Activated naive CD8-positive, alpha-beta T cell treated with anti-CD3 and anti-CD28 coated beads, Interleukin-2, amount 10 ng/mL, durations not matched to agents 7 days and 5 days (primary cell): ENCODE data around the gene PAQR7. TPM values are rescaled to one million over a fixed set of nuclear protein-coding genes. Genes with fewer than 3 reads are reported as not detected.

Source experiments
- ATAC-seq: fragments of 150-1000 bp; cut with Tn5 transposase; one replicate; pipeline ENCODE4 v1.10.0; 2021; ENCODE audit warnings: low read depth, moderate library complexity
- POLR2A ChIA-PET: fragments of 350-600 bp; sonication (Branson Sonifier 250); formaldehyde crosslinking; loops from one replicate; lab custom pipeline; 2021; ENCODE audit warnings: antibody characterized with exemption; lab: Charles Lee
- DNase-seq: peaks from one replicate; pipeline ENCODE4 v3.0.0; 2021
- H3K27ac Mint-ChIP-seq: one replicate; pipeline ENCODE4 v1.8.0; 2022; ENCODE audit warnings: mild to moderate bottlenecking, mixed read lengths
- H3K27me3 Mint-ChIP-seq: one replicate; pipeline ENCODE4 v1.8.0; 2022; ENCODE audit warnings: mild to moderate bottlenecking, moderate library complexity, mixed read lengths
- H3K36me3 Mint-ChIP-seq: one replicate; pipeline ENCODE4 v1.8.0; 2021; ENCODE audit warnings: mild to moderate bottlenecking, mixed read lengths
- H3K4me1 Mint-ChIP-seq: one replicate; pipeline ENCODE4 v1.8.0; 2021; ENCODE audit warnings: mixed read lengths
- H3K4me3 Mint-ChIP-seq: one replicate; pipeline ENCODE4 v1.8.0; 2022; ENCODE audit warnings: mild to moderate bottlenecking, moderate library complexity, mixed read lengths
- H3K9me3 Mint-ChIP-seq: one replicate; pipeline ENCODE4 v1.8.0; 2021; ENCODE audit warnings: mixed read lengths
- total RNA-seq, 2 experiments: library from RNA; stranded (reverse); gene quantifications; one replicate each; pipeline ENCODE4 v1.2.3, GENCODE V29; 2021

The PAQR7 gene
- total RNA-seq, 2 experiments from 2014 or later, result 4.7 to 5.2 TPM

DNA sequence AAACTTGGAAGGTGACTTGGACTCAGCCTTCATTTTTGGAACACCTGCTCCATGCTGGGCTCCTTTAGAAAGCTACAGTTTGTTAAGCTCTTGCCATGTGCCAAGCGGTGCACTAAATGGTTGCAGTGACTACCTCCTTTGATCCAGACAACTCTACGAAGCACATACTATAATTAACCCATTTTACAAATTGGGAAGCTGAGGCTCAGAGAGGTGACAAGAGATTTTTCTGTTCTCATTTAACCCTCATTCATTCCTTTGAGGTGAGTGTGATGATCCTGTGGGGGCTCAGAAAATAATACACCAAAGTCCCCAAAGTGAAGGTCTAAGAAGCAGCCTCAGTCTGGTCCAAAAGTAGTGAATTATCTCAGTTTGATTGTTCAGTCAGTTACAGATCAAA lies 1.6 kb upstream of the PAQR7 start:
- no peaks in the 10 kb centered on the region for H3K9me3 Mint-ChIP-seq
- H3K36me3 Mint-ChIP-seq, result no peaks in the 10 kb centered on the region
- H3K27me3 Mint-ChIP-seq, result peaks cover 19% of the 10 kb centered on the region
- H3K4me3 Mint-ChIP-seq, result no peak overlapping the region
- H3K27ac Mint-ChIP-seq, result no peak overlapping the region
- no peak for ATAC-seq
- peaks cover 9% of the 10 kb centered on the region for H3K4me1 Mint-ChIP-seq
- no peak for DNase-seq
- POLR2A ChIA-PET, result interaction anchor here (0.5 kb wide), 1 partner anchor 234 kb away, joined by 3 read pairs; no protein-coding TSS in a partner anchor

DNA sequence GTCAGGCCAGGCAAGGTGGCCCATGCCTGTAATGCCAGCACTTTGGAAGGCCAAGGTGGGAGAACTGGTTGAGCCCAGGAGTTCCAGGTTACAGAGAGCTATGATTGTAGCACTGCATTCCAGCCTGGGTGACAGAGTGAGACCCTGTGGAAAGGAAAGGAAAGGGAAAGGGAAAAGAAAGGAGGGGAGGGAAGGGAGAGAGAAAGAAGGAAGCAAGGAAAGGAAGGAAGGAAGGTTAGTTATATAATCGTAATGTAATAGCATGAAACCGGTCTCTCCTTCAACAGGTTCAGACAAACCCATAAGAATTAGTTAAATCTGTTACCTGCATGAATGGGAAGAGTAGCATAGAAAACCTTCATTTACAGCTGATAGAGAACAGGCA lies 1.2 kb upstream of the PAQR7 start:
- Mint-ChIP-seq H3K27me3 (peaks cover 19% of the 10 kb centered on the region), H3K36me3 (no peaks in the 10 kb centered on the region), H3K9me3 (no peaks in the 10 kb centered on the region), H3K27ac (no peak overlapping the region), H3K4me3 (no peak overlapping the region), H3K4me1 (peaks cover 9% of the 10 kb centered on the region)
- DNase-seq (no peak), ATAC-seq (no peak)
- POLR2A ChIA-PET, result interaction anchor here (0.5 to 2.0 kb wide), 2 partner anchors 56 to 234 kb away, joined by 3 to 11 read pairs; partner anchors contain the start of gene MTFR1L

DNA sequence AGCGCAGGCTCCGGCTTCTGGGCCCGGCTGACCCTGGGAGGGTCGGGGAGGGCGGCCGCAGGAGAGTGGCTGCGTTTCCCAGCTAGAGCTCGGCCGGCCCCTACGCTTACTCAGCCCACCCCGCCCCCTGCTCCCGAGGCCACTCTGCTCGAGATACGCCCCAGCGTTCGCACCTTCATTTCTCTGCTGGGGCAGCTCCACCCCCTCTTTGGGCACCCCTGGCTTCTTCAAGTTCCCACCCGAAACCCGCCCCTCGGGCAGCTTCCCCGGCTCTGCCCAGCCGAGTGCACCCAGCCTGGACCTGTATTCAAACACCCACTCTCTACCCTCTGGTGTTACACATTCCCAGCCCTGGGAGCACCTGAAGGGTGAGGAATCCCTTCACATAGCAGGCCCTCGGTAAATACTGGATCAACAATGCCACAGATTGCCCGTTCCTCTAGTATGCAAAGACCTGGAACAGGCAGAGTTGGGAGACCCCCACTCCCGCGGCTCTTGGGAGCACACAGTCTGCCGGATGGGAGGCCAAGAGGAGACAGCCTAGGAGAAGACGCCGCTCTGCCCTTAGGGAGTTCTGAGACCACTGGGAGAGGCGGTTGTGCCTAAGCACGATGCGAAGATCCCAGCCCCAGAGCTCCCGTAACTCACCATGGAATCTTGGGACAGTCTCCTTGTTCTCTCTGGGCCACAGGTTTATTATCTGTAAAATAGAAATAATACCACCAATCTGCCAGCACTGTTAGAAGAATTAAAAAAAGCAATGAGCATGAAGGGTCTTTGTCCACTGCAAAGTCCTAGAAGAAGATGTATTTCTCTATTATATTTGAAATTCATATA lies 566 bp upstream of the PAQR7 start:
- peaks cover 19% of the 10 kb centered on the region for H3K27me3 Mint-ChIP-seq
- H3K4me1 Mint-ChIP-seq, result peaks cover 9% of the 10 kb centered on the region
- ATAC-seq (peak; percentile 24), DNase-seq (no peak)
- POLR2A ChIA-PET, result interaction anchor here (0.9 to 2.0 kb wide), 6 partner anchors 9 to 126 kb away, joined by 4 to 11 read pairs (median 5); partner anchors contain the start of genes MTFR1L and PAFAH2
- peak overlapping the region; percentile 51 for H3K4me3 Mint-ChIP-seq
- H3K27ac Mint-ChIP-seq, result no peak overlapping the region
- H3K9me3 Mint-ChIP-seq, result no peaks in the 10 kb centered on the region
- H3K36me3 Mint-ChIP-seq, result no peaks in the 10 kb centered on the region

DNA sequence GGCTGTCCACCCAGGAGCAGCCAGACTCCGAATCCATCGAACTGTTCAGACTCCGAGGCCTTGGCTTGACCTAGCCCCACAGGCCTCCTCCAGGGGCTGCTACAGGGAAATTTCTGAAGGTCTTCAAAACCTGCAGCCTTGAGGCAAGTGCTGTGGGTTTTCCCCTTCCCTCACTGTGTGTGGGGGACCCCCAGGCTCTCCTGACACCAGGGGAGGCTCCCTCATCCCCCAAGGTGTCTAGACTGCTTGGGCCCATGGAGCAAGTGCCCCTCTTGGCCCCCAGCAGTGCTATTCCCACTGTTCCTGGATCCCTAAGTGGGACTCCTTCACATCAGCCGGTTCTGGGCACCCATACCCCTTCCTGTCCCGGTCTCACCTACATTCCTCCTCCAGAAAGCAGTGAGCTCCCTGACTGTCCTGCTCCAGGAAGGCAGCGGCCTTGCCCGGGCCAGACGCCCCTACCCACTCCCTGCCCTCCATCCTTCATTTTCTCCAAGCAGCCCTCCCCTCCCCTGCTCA lies 814 bp downstream of the PAQR7 start:
- Mint-ChIP-seq H3K9me3 (no peaks in the 10 kb centered on the region), H3K27me3 (peaks cover 18% of the 10 kb centered on the region), H3K27ac (peak overlapping the region; percentile 66), H3K4me3 (peak overlapping the region; percentile 90), H3K36me3 (no peaks in the 10 kb centered on the region), H3K4me1 (peaks cover 9% of the 10 kb centered on the region)
- DNase-seq (no peak), ATAC-seq (no peak)
- POLR2A ChIA-PET, result interaction anchor here (0.7 to 2.0 kb wide), 6 partner anchors 10 to 123 kb away, joined by 3 to 11 read pairs (median 5); partner anchors contain the start of genes MTFR1L and PAFAH2

DNA sequence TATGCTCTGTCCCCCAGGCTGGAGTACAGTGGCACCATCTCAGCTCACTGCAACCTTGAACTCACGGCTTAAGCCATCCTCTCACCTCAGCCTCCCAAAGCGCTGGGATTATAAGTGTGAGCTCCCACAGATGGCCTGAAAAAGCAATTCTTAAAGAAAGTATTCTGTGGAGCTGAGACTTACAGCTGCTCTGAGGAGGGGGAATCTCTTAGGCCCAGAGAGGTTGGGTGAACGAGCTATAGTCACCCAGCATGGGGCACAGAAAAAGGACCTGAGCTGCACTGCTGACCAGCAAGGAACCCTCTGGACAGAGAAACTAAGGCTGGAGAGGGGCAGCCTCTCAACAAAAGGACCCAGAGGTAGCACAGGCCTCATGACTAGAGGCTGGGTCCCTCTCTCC lies 1.3 kb downstream of the PAQR7 start:
- no peak overlapping the region for H3K27ac Mint-ChIP-seq
- no peaks in the 10 kb centered on the region for H3K9me3 Mint-ChIP-seq
- peak overlapping the region; percentile 90 for H3K4me3 Mint-ChIP-seq
- peaks cover 16% of the 10 kb centered on the region for H3K27me3 Mint-ChIP-seq
- no peak for DNase-seq
- ATAC-seq, result no peak
- peaks cover 9% of the 10 kb centered on the region for H3K4me1 Mint-ChIP-seq
- POLR2A ChIA-PET, result interaction anchor here (0.6 to 1.7 kb wide), 5 partner anchors 11 to 336 kb away, joined by 3 to 5 read pairs (median 5); partner anchors contain the start of gene PAFAH2
- H3K36me3 Mint-ChIP-seq, result no peaks in the 10 kb centered on the region

DNA sequence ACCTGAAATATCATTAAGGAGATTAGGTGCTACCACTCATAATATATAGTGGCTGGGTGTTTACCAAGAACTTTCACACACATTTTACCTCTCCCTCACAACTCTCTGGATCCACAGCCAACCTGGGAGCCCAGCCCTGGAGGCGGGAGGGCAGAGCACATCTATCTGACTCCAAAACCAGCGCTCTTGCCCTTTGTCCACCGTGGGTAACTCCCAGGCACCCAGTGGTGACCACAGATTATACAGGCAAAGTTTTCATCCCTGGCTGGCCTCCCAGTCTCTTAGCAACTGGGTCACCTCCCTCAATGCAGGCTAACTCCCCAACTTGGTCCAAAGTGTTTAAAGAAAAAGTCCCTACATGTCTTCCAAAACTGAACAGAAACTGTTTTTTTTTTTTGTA lies 2.4 kb downstream of the PAQR7 start:
- no peak overlapping the region for H3K27ac Mint-ChIP-seq
- peaks cover 10% of the 10 kb centered on the region for H3K27me3 Mint-ChIP-seq
- no peaks in the 10 kb centered on the region for H3K9me3 Mint-ChIP-seq
- no peak for DNase-seq
- H3K4me1 Mint-ChIP-seq, result peaks cover 9% of the 10 kb centered on the region
- no peak for ATAC-seq
- POLR2A ChIA-PET, result no interaction called here
- no peak overlapping the region for H3K4me3 Mint-ChIP-seq
- H3K36me3 Mint-ChIP-seq, result no peaks in the 10 kb centered on the region

DNA sequence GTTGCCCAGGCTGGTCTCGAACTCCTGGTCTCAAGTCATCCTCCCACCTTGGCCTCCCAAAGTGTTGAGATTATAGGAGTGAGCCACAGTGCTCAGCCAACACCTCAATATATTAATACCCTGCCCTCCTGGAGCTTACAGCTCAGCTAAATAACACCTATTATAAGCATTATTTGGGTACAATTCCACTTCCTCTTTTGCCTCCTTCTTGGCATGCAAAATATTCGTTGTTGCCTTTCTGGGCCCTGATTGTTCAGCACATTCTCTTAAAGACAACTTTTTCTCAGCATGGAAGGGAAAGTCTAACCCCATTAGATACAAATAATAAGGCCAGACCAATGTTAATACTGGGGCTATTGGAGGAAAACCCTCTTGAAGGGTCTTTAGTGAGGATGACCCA lies 2.8 kb downstream of the PAQR7 start:
- no peak overlapping the region for H3K27ac Mint-ChIP-seq
- H3K9me3 Mint-ChIP-seq, result no peaks in the 10 kb centered on the region
- peaks cover 9% of the 10 kb centered on the region for H3K4me1 Mint-ChIP-seq
- H3K27me3 Mint-ChIP-seq, result peaks cover 10% of the 10 kb centered on the region
- DNase-seq, result no peak
- ATAC-seq, result no peak
- H3K4me3 Mint-ChIP-seq, result no peak overlapping the region
- no peaks in the 10 kb centered on the region for H3K36me3 Mint-ChIP-seq
- POLR2A ChIA-PET, result no interaction called here

DNA sequence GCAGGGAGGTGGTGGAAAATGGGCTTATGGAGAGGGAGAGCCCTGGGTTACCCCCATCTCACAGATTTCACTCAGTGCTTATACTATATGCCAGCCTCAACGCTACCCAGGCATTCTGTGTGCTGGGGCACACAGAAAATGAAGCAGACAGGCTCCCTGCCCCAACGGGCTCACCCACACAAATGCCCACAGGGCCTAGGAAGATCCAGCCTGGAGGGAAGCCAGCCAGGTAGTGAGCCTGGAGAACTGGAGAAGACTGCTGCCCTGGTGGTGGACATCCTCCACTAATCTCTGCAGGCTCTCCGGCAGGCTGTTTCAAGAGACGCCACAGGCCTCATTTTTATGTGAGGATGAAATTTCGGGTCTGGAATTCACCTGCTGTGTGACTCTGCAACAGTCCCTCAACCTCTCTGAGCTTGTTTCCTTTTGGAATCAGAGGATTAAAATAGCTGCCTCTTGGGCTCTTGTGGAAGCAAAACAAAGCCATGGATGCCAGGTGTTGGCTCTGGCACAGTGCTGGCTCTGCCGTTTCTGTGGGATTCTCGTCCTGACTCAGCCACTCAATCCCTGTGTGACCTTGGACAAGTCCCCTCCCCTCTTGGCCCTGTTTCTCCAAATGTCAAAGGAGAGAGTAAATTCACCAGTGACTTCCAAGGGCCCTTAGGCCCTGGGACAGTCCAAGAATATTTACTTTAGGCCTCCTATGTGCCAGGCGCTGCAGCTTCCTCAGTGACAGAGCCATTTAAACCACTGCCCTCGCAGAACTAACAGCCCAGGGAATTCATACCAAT lies 3.6 kb downstream of the PAQR7 start:
- POLR2A ChIA-PET, result no interaction called here
- H3K9me3 Mint-ChIP-seq, result no peaks in the 10 kb centered on the region
- no peaks in the 10 kb centered on the region for H3K36me3 Mint-ChIP-seq
- no peak for DNase-seq
- no peak overlapping the region for H3K27ac Mint-ChIP-seq
- H3K4me1 Mint-ChIP-seq, result peaks cover 9% of the 10 kb centered on the region
- H3K4me3 Mint-ChIP-seq, result no peak overlapping the region
- ATAC-seq, result no peak
- peaks cover 10% of the 10 kb centered on the region for H3K27me3 Mint-ChIP-seq

DNA sequence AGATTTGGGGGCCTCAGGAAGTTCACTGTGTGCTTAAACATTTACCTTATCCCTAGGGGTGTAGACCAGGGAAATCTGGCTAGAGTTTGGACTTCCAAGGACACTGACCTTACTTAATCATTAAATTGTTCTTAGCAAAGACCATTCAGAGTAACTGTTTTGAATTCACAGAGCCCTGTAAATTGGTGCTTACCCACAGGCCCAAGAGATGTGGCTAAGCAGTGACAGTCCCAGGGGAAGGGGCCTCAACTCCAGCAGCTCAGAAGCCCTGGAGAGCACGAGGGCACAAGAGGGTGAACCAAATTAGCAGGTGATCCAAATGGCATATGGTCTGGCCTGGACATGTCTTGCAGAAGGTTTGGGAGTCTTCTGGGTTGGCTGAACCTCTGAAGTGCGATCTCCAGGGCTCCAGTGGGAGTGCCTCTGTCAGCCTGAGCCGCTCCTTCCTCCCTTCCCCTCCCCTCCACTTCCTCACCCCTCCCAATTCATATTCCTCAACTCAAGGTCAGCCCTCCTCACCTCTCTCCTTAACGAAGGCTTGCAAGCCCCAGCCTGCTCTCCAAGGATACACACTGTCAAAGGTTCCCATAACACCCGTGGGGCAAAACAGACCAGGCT lies 4.3 kb downstream of the PAQR7 start:
- DNase-seq, result no peak
- Mint-ChIP-seq H3K27me3 (peaks cover 3% of the 10 kb centered on the region), H3K27ac (no peak overlapping the region), H3K4me3 (no peak overlapping the region), H3K9me3 (no peaks in the 10 kb centered on the region), H3K4me1 (peaks cover 9% of the 10 kb centered on the region), H3K36me3 (no peaks in the 10 kb centered on the region)
- POLR2A ChIA-PET, result no interaction called here
- no peak for ATAC-seq

DNA sequence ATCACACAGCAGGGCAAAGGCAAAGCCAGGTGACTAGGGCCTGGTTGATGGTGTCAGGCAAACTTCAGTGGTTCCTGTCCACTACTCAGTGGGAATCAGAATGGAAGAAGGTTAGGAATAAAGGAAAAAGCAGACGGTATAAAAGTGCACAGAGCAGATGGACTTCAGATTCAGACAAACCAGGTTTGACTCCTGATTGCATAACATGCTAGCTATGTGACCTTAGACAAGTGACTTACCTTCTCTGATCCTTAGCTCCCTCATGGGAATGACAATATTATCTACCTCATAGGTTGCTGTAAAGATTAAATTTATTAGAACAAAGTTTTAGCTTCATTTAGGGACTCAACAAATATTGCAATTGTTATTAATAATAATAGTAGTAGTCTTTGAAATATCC lies 4.9 kb downstream of the PAQR7 start:
- ATAC-seq (no peak), DNase-seq (no peak)
- POLR2A ChIA-PET, result no interaction called here
- H3K27me3 Mint-ChIP-seq, result no peaks in the 10 kb centered on the region
- no peak overlapping the region for H3K27ac Mint-ChIP-seq
- H3K9me3 Mint-ChIP-seq, result no peaks in the 10 kb centered on the region
- no peak overlapping the region for H3K4me3 Mint-ChIP-seq
- no peaks in the 10 kb centered on the region for H3K36me3 Mint-ChIP-seq
- H3K4me1 Mint-ChIP-seq, result peaks cover 6% of the 10 kb centered on the region

DNA sequence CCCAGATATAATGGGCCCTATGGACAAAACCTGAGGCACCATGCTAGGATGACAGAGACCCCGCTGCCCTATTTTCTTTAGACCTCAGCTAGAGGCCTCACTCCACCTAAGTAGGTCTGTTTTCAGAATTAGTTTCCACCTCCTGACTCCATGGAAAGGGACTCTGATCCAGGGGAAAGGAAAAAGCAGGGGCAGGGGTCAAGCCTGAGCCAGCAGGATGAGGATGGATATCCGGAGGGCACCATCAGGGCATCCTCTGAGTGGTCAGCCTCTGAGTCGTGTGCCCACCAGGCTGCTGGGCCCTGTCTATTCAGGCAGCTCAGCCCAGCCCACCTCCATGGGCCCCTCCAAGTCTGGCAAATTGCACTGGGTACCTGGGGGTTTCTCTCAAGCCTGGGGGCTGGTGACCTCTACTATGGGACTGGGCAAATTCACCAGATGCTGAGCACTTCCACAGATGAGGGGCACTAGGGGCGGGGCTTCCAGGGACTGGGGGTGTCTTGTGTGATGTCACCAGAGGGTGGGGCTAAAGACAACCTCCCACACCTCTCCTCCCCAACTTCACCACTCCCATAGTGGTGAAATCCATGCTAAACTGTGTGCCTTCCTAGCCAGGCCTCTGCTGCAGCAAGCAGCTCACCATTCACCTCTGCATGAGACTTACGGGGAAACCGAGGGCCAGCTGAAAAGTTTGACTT lies 5.5 kb downstream of the PAQR7 start:
- ATAC-seq (no peak), DNase-seq (no peak)
- H3K27ac Mint-ChIP-seq, result no peak overlapping the region
- POLR2A ChIA-PET, result no interaction called here
- H3K4me3 Mint-ChIP-seq, result no peak overlapping the region
- H3K9me3 Mint-ChIP-seq, result no peaks in the 10 kb centered on the region
- H3K36me3 Mint-ChIP-seq, result no peaks in the 10 kb centered on the region
- peaks cover 6% of the 10 kb centered on the region for H3K4me1 Mint-ChIP-seq
- no peaks in the 10 kb centered on the region for H3K27me3 Mint-ChIP-seq

DNA sequence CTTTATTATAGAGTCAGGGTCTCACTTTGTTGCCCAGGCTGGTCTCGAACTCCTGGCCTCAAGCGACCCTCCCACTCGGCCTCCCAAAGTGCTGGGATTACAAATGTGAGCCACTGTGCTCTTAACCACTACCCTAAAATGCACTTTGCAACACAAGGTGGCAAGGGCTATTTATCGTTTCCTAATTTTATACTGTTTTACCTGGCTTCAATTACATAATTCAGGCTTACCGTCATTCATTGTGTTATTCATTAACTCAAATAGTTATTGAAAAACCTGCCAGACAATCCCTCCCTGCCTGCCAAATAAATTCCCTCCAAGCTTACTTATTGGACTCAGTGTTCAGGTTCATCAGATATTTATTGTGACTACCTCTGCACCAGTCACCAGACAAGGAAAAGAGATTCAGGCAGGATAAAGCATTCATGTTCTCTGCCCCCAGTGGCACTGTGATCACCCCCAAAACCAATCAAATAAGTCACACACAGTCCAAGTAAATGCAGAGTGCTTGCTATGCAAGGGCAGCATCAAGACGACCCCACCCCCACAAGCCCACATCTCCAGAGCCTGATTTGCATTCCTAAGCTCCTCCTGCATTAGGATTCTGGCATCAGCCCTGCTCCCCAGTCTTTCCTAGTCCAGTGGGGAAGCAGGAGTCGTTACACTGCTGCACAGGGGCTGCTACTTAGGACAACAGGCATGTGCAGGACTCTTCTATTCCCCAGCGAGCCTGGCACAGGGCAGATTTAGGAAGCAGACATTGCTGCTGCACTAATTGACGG lies 8.1 kb downstream of the PAQR7 start:
- Mint-ChIP-seq H3K9me3 (no peaks in the 10 kb centered on the region), H3K36me3 (peaks cover 3% of the 10 kb centered on the region), H3K4me3 (no peak overlapping the region), H3K27me3 (no peaks in the 10 kb centered on the region), H3K4me1 (no peaks in the 10 kb centered on the region), H3K27ac (no peak overlapping the region)
- POLR2A ChIA-PET, result no interaction called here
- no peak for ATAC-seq
- no peak for DNase-seq
